Measurements from ENCODE around the gene SRP14.
"Not testable (repeated sequence)": the region's sequence is repeated elsewhere in the genome, so short reads cannot be mapped to it uniquely, and the experiment has no call there.

The SRP14 gene, protein sequence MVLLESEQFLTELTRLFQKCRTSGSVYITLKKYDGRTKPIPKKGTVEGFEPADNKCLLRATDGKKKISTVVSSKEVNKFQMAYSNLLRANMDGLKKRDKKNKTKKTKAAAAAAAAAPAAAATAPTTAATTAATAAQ

DNA sequence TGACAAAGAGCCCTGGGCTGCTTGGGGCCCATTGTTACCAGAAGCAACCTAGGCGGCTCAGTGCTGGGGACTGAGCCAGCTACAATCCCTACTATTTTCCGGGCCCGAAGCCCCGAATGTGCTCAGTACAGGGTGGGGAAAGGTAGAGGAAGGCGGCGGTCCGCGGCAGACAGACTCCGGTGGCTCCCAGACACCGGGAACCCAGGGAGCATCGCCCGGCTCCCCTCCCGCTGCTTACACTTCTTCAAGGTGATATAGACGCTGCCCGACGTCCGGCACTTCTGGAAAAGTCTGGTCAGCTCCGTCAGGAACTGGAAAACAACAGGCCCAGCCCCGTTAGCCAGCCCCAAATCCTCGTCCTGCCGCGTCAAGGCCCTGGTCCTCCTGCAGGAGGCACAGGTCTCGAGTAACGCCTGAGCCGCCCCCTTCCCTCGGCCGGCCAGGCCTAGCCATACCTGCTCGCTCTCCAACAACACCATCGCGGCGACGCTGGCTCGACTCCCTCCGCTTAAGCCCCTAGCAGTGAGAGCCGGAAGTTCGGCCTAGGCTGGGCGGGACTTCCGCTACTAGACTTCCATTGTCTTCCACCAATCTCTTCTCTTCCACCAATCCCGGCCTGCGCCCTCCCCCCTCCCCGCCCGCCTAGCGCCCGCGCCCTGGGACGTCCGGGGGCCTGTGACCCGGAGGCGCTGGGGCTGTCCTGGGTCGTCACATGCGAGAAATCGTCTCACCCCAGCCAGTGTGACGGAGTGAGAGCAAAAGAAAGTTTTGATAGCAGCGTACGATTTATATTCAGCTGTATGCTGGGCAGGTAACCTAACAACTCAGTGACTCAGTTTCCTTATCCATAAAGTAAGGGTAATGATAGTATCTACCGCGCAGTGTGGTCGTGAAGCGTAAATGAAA, at the start of gene SRP14:
Gene SRP14, minus strand, starts transcription at position 544 of the 906 bp plus-strand sequence. Its CDS starts 65 bp downstream, at position 479.
- DNase-seq (ENCODE audit: low read depth in 2 of 2), result peak; percentile 86 to 93

DNA sequence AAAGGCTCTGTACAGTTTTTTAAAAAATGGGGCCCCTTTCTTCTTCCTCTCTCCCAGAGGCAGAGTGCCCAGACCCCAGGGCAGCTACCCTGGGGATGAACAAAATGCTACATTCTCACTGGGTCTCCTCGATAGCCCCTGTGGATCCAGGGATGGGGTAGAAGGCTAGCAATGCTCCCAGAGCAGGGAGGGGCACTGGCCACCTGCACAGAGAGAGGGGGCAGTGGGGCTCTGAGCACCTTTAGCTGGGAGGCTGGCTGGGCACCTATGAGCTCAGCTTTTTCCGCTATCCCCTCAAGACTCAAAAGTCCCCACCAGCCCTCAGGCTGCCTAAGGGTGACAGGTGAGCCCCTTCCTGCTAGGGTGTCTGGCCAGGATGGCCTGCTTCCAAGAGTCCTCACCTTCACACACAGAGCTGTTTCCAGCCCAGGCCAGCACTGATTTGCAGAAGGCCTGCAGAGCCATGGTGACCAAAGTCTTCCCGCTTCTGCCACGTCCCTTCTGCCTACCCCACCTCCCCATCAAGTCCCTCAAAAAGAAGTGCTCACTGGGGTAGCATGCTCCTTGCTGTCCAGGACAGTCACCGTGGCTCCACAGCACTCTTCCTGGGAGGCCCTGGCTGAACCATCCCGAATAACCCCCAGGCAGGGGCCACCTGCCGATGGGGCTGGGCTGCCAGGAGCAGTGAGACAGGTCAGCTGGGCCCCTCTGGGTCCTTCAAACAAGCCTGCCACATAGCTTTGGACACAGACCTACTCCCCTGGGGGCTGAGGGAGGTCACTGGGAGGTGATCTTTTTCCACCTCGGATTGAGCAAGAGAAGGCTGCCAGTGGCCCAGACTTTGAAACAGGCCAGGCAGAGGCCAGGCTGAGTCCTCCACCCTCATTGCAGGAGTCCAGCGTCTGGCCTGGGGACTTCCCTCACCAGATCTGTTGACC, 49.3 kb upstream of the SRP14 start:
- DNase-seq (ENCODE audit: low read depth in 2 of 2), result no peak

DNA sequence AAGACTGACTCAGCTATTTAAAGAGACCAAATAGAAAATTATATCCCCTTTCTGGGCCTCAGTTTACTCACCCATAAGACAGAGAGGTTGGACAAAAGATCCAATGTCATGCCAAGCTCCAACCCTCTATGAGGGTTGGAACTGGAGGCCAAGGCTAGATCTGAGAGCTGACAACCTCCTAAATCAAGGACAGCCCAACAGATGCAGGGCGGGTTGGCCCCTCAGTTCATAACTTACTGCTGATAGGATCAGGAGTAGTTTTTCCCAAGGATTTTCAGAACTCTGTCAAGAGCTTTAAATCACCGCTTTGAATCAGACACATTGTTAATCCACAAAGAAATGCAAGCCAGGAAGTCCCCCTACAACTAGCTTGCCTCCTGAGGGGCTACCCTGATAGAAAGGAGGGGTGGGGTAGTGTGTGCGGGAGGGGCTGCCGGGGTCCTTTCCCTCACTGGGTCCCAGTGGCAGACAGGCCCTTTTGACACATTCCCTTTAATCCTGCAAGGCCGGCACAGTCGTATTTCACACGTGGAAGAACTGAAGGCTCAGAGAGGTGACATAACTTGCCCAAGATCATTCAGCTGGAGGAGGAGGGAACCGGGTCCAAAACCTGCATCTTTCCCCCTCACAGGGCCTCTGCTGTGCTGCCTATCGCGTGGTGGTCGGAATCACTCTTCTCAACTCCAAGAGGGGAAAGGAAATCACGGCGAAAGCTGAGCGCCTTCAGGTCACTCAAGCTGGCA, 48.3 kb upstream of the SRP14 start:
- DNase-seq (ENCODE audit: low read depth in 2 of 2), result no peak

DNA sequence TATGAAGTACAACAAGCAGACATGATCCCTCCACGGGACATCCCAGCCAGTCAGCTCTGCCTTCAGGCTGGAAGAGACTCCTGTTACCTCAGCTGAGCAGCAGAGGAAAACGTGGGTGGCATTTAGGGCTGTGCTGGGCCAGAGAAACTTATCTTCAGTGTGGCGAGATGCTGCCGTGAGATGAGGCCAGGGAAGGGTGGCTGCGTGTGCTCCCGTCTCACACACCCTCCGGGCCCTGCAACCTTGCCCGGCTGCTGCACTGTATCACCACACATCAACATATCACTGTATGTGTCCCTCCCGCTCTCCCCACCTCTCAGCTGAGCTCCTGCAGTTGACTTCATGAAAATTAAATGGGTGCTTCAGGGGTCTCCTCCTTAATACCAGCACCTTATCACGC, 46.3 kb upstream of the SRP14 start:
- DNase-seq (ENCODE audit: low read depth in 2 of 2), result no peak

DNA sequence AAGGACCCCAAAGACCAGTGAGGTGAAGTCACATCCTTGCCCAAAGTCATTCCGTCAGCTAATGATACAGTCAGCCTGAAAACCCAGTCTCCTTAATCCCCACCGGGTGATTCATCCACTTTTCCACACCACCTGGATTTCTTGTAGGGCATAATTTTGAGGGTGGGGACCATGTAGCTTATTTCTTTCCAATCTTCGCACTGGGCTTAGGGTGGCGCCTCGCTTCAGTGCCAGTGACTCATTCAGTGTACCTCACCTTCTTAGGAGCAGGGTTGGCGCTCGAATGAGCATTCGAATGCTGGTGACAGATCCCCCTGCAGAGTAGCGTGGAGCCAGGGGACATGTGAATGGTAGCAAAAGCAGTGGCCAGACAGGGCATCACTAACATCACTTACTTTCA, 45.7 kb upstream of the SRP14 start:
- no peak for DNase-seq (ENCODE audit: low read depth in 2 of 2)

DNA sequence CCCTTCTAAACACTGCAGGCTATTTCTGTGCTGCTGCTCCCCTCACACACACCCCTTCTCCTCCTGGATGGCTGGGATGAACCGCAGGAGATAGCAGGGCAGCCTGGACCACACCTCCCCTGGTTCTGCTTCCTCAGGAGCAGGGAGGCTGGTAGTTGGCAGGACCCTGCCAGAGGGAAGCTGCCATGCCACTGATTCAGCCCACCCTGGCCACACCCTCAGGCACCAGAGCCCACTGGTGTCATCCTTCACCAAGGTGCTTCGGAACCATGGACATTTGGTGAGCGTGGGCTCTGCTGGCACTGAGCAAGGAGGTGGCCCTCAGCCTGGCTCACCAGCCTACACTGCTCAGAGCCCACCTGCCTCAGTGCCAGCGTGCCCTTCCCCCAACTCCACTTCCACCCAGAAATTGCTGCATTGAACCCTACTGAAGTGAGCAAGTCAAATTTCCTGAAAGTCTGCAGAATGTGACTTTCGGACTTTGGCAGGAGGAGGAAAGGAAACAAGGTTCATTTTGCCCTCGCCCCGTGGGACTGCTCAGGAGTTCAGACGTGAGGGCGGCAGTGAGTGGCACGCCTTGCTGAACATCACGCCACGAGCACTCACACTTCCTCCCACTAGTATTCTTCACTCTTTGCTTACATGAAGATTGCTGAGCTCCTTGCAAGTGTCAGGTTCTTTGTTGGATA, 43.4 kb upstream of the SRP14 start:
- DNase-seq (ENCODE audit: low read depth in 2 of 2), result no peak

DNA sequence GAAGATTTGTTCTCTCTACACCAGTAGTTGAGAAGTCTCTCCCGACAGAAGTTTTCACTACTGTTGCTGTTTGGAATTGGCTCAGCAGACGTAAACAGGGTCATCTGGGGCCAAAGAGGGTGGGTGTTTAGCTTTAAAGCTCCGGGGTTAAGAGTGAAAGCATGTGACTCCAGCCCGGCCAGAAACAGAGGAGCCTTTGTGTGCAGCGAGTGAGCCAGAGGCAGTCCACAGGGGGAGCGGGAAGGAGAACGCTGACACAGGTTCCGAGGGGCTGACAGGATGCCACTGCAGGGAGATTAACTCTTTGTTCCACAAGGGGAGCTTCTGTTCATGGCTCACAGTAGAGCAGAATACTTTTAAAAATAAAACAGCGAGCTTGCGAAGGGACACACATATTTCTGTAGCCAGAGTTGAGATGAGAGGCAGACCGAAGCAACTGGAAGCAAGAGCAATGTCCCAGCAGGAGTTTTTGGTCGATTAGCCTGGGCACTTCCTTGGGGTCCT, 42.8 kb upstream of the SRP14 start:
- DNase-seq (ENCODE audit: low read depth in 2 of 2), result no peak

DNA sequence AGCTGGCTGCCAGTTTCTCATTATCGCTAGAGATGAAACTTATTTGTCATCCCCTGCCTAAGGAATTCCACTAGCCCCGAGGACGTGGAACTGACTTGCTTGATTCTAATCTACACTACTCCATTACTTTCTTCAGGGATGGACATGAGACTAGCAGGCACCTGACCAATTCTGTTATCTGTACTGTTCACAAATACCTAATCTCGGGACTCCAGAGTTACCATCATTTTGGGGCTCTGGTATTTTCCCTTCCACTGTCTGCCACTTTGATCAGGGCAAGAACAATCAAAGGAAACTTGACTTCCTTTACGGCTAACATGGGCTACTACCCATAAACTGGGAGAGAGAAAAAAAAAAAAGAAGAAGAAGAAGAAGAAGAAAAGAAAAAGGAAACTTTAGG, 41.9 kb upstream of the SRP14 start:
- no peak for DNase-seq (ENCODE audit: low read depth in 2 of 2)

DNA sequence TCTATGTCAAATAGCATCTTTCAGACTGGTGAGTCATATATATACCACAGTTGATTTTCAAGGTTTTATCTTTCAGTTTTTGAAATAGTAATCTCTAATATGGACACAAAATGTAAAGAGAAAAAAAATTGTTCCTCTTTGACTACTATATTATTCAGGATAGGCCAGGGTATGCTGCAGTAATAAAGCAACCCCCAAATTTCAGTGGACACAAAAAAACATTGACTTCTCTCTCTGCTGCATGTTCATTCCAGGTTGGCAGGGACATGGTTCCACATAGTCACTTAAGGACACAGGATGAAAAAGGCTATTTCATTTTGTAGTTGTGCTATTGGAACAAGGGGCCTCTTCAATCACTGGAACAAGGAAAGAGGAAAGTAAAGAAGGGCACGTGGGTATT, 41.1 kb upstream of the SRP14 start:
- no peak for DNase-seq (ENCODE audit: low read depth in 2 of 2)

DNA sequence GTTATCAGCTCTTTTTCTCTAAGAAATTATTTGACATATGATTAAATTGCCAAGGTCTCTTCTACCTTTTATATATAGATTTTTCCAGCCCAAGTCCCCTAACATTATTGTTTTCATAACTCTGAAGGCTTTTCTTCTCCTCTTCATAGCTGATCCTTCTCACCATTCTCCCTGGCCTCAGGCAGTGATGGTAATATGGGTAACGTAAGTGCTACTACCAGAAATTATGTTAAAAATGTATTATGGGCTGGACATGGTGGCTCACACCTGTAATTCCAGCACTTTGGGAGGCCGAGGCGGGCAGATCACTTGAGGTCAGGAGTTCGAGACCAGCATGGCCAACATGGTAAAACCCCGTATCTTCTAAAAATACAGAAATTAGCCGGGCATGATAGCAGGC, 40.5 kb upstream of the SRP14 start:
- no peak for DNase-seq (ENCODE audit: low read depth in 2 of 2)

DNA sequence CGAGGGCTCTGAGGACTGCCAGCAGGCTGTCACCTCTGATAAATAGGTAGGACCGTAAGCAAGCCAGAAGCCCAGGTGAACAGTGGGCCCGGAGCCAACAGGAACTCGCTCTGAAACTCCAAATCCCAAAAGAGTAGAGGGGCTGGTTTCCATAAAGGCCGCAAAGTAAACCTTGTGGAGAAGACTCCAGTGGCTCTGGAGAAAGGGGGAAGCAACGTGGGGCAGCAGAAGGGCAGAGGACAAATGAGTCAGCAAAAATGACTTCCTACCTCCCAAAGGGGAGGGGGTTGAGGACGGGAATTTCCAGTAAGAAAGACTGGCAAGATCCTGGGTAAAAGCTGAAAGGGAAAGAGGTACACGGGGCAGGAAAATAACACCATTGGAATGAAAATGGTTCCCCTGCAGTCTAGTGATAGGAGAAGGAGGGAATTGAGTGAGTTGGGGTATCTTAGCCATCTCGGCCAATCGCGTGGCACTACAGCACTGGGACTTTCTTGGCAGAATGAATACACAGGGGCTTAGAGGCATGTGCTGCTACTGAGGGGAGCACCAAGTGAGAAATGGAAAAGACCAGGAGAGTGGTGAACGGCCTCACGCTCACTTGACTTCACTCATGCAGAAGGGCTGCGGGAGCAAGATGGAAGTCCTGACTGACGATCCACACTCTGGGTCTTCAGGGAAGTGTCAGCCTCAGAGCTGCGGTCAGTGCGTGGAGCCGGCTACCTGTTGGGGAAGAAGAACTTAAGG, 36.5 kb upstream of the SRP14 start:
- no peak for DNase-seq (ENCODE audit: low read depth in 2 of 2)

DNA sequence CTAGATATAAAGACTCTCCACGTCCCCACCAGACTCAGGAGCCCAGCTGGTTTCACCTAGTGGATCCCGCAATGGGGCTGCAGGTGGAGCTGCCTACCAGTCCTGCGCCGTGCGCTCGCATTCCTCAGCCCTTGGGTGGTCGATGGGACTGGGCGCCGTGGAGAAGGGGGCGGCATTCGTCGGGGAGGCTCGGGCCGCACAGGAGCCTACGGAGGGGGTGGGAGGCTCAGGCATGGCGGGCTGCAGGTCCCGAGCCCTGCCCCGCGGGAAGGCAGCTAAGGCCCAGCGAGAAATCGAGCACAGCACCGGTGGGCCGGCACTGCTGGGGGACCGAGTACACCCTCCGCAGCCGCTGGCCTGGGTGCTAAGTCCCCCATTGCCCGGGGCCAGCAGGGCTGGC, 35.7 kb upstream of the SRP14 start:
- DNase-seq (ENCODE audit: low read depth in 2 of 2), result not testable (repeated sequence)

DNA sequence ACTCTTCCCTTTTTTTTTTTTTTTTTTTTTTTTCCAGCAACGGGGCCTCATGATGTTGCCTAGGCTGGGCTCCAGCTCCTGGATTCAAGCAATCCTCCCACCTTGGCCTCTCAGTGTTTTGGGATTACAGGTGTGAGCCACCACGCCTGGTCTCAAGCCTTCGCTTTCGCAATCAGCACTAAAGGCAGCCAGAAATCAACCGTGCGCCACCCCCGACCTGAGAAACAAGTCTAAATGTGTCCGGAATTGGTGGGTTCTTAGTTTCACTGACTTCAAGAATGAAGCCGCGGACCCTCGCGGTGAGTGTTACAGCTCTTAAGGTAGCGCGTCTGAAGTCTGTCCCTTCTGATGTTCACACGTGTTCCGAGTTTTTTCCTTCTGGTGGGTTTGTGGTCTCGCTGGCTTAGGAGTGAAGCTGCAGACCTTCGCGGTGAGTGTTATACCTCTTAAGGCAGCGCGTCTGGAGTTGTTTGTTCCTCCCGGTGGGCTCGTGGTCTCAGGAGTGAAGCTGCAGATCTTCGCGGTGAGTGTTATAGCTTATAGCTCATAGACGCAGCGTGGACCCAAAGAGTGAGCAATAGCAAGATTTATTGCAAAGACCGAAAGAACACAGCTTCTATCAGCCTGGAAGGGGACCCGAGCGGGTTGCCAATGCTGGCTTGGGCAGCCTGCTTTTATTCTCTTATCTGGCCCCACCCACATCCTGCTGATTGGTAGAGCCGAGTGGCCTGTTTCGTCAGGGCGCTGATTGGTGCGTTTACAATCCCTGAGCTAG, 34.9 kb upstream of the SRP14 start:
- not testable (repeated sequence) for DNase-seq (ENCODE audit: low read depth in 2 of 2)

DNA sequence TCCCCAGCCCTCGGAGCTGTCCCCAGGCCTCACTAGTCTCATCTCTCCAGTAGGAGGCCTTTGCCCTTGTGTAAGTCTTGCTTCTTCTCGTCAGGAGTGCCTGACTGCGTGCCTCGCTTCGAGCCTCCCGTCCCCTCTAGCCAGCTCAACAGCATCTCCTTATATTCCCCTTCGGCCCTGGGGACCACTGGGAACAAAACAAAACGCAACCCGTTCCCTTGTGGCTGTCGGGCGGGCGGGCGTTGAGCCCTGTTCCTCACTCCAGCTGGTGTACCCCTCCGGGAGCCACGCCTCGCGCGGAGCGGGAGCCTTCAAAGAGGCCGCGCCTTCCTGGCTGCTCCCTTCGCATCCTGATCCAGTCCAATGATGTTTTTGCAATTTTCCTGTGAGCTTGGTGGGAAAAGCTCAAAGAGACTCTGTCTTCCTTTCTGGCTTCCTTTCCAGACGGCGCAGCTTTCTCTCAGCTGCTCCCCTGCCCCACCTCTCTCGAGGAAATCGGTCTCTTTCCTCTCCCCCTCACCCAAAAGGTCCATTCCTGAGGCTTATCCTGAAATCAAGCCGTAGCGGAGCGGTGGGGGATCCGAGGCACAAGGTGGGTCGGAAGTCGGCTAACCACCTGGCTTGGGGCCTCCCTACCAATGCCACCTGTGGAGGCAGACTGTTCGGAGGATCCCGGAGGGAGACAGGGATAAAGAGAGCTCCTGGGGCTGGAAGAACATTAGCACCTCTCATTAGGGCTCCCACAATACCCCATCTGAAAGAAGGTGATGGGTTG, 33.4 kb upstream of the SRP14 start:
- no peak for DNase-seq (ENCODE audit: low read depth in 2 of 2)

DNA sequence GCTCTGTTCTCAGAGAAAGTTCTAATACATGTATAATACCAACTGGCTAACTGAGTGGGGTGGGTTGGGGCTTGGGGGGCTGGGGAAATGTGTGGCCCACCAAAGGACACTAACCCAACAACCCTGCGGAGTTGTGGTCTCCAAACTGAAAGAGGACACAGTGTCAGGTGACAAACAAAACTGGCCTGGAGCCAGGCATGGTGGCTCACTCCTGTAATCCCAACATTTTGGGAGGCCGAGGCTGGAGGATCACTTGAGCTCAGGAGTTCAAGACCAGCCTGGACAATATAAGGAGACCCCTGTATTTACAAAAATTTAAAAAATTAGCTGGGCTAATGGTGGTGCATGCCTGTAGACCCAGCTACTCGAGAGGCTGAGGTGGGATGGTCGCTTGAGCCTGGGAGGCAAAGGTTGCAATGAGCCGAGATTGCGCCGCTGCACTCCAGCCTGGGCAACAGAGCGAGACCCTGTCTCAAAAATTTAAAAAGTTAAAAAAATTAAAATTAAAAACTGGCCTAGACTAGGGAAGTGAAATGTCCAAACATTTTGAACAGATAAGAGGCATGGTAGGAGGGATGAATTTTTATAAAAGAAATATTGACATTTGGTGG, 31.7 kb upstream of the SRP14 start:
- DNase-seq (ENCODE audit: low read depth in 2 of 2), result no peak

DNA sequence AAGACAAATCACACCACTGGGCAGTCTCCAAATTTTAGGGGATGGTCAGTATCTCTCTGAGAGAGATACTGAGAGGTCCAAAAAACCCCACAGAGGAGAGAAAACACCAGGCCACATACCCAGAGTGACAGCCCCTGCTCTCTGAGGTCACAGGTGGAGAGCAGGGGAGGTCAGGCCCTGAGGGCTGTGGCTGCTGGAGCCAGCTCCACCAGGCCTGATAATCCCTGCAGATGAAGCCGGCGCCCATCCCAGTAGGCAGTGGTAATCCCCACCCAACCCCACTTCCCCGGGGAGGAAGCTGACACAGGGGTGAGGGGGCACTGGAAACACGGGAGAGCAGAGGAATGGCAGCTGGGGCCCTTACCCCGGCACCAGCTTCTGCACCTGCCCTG, 31.2 kb upstream of the SRP14 start:
- no peak for DNase-seq (ENCODE audit: low read depth in 2 of 2)

DNA sequence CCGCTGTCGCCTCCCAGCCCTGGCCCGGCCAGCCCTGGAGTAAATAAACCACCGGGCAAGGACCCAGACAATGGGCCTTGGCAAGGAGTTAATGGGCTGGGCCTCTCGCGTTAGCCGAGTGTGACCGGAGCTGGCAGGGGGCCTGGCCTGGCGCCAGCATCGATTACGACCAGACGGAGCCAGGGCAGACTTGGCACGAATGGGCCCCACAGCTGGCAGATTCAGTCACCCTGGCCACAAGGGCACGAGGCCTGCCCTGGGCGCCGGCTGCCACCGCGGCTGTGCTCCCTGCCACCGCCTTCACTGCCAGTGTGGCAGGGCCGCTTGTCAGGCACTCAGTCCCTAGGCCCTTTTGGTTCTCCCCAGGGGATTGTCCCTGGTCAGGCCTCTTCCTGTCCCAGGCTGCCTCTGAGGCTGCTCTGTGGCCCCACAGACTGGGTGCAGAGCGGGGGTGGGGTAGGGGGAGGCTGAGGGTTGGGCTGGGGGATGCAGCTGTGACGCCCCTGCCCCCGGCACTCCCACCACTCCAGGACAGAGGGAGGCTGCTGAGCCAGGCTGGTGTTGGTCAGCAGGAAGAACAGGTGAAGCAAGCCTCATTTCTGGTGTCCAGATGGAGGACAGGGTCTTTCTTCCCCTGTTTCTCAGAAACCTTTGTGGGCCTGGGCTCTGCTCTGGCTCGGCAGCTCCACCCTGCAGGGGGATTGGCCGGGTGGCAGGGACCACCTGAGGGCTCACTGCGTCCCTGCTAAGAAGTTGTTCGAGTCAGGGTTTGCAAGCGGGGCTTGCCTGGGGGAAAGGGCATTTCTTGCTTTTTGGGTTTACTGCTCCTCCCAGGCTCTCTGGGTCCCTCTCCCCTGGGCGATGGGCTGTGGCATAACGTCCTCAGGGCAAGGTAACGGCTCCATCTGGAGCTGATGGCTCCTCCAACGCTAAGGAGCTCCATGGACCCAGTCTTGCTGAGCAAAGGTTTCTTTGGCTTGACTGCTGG, 30.5 kb upstream of the SRP14 start:
- DNase-seq (ENCODE audit: low read depth in 2 of 2), result no peak
